IPS-18c (cell line): ENCODE results near the gene ABR.
"Not testable (repeated sequence)": the region's sequence is repeated elsewhere in the genome, so short reads cannot be mapped to it uniquely, and the experiment has no call there.

ENCODE experiments used
- H3K4me3 ChIP-seq: 2 replicates; pipeline ENCODE4 v1.7.0; 2013; ENCODE audit warnings: low read depth, mild to moderate bottlenecking, low read length, moderate library complexity; ENCODE audit not compliant: insufficient read depth
- H3K9me3 ChIP-seq: one replicate; pipeline ENCODE4 v1.6.1; 2013; ENCODE audit warnings: mild to moderate bottlenecking, low read length, moderate library complexity; ENCODE audit not compliant: control insufficient read depth, insufficient read depth

ABR gene

DNA sequence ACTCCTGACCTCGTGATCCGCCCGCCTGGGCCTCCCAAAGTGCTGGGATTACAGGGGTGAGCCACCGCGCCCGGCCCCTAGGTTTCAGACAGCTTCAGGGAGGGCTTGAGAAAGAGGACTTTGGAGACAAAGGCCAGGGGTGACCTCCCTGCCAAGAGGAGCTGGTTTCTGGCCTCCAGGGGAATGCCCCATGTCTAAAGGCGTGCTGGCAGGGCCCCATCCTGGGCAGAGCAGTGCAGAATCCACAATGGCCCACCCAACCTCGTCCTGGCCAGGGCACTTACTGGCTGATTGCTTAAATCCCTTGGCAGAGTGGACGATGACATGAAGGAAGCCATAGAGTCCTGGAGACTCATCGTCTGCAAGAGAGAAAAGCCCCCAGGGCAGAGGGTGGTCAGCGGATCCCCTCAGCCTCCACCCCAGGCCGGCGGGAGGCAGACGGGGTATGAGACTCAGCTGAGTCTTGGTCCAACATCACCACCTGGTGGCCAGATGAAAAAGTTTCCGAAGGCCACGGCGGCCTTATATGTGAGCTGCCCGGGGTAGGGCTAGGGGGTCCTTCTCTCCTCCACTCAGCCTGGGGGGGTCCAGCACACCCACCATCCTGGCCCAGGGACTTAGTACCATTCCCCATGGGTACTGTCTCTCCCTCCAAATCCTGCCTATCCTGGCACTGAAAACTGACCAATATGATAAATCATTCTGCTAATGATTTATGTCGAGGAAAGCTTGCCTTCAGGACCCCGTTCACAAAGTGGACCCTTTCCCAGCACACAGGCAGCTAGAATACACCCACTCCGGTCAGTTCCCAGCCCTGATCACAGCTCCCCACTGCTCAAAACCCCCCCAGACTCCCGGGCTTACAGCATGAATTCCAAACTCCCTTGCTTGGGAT is 123.8 kb downstream of the ABR start:
- Histone ChIP-seq H3K4me3 (no peak overlapping the region), H3K9me3 (no peaks in the 10 kb centered on the region)

DNA sequence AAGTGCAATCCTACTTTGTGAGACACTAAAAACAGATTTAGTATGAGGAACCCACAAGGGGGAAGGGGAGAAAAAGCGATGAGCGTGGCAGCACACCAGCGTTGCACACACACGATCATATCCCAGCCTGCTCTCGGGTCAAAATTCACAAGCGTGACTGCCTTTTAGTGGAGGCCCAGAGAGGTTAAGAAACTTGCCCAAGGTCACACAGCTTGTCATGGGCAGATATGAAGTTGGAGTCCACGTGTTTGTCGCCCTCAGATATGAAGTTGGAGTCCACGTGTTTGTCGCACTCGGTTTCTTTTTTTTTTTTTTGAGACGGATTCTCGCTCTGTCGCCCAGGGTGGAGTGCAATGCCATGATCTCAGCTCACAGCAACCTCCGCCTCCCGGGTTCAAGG is 124.5 kb downstream of the ABR start:
- Histone ChIP-seq H3K9me3 (no peaks in the 10 kb centered on the region), H3K4me3 (no peak overlapping the region)

DNA sequence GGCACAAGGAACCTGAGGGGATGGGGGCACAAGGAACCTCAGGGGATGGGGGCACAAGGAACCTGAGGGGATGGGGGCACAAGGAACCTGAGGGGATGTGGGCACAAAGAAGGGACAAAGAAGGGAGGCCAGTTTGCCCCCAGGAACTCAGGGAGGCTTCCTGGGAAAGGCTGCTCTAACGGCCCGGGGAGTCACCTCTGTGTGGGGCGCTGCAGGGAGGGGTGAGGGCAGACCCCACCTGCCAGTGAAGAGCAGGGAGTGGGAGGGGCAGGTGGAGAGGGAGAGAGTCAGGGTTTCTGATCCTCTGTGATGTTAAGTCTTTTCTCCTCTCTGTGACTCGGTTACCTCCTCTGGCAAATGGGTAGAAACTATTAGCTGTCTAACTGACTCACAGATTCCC is 125.1 kb downstream of the ABR start:
- H3K4me3 ChIP-seq, result no peak overlapping the region
- H3K9me3 ChIP-seq, result no peaks in the 10 kb centered on the region

GRCh38 chr17:1053661-1054360 is 126.0 kb downstream of the ABR start:
- H3K9me3 ChIP-seq, result no peaks in the 10 kb centered on the region

DNA sequence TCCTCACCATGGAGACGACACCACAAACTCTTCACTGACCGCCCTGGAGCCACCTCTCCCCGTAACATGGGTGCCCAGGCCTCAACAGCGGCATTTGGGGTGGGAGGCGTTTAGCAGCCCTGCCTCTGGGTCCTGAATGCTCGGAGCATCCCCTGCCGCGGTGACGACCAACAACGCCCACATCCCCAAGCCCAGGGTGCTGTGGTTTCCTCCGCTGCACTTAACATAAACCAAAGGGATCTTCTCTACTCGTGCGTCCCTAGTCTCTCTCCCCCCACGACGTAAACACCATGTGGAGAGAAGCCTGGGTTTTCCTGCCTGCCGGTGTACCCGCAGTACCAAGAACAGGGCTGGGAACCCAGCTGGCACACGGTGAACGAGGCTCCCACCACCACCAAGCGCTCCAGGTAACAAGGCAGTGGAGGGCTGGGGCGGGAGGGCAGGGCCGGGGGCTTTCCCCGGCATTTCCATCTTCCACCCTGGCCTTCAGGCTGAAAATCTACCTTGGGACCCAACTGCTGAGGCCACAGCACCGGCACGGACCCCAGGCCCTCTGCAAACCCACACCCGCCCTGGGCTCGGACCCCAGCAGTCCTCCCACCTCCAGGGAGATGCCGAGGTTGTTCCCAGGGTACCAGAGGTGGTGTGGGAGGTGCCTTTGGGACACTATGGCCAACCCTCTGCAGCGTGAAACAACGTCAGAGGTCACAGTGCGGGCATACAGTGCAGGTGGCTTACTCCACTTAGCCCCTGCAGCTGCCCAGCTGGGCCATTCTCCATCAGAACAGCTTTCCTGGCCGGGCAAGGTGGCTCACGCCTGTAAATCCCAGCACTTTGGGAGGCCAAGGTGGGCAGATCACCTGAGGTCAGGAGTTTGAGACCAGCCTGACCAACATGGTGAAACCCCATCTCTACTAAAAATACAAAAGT is 128.5 kb downstream of the ABR start:
- Histone ChIP-seq H3K4me3 (no peak overlapping the region), H3K9me3 (no peaks in the 10 kb centered on the region)

More at GRCh38 chr17:1053661-1054360, 126.0 kb downstream of the ABR start:
- no peak overlapping the region for H3K4me3 ChIP-seq

- Histone ChIP-seq H3K9me3 (no peaks in the 10 kb centered on the region), H3K4me3 (no peak overlapping the region)
These were observed 129.4 kb downstream of the ABR start for GRCh38 chr17:1050246-1050995.

DNA sequence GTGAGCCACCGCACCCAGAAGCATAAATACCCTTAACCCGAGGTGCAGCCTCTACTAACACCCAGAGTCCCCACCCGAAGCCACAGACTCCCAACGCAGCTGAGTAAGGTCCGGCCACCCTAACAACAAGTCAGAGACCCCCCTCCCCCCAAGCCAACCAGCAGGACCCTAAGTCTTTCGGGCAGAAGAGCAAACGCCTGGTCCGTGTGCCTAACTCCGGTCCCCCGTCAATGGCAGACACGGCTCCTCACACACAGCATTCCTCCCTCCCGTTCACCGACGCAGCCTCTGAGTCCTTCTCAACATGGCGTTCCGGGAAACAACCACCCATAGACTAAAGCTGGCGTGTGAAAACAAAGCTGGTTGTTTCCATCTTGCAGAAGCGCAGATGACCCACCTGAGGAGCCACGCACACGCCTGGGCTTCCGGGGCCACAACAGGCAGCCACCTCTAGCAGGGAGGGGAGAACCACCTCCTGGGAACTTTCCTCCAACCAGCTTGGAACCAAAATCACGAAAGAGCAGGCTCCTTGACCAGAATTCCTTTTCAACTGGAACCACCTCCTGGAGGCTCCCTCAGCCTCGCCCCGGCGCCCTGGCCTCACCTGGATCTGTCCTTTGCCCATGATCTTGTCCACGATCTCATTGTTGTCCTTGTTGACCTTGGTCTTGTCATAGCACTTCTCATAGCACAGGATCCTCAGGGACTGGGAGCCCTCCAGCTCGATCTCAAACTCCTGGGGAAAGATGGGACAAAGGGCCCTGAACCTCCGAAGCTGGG is 130.1 kb downstream of the ABR start:
- no peaks in the 10 kb centered on the region for H3K9me3 ChIP-seq
- no peak overlapping the region for H3K4me3 ChIP-seq

- H3K4me3 ChIP-seq, H3K9me3 ChIP-seq: not testable (repeated sequence)
These were observed 131.2 kb downstream of the ABR start for GRCh38 chr17:1048516-1049115.

- H3K4me3 ChIP-seq, result no peak overlapping the region
These were observed 131.8 kb downstream of the ABR start for GRCh38 chr17:1047879-1048470.

GRCh38 chr17:1047177-1047878 is 132.5 kb downstream of the ABR start:
- H3K9me3 ChIP-seq, result no peaks in the 10 kb centered on the region

More at GRCh38 chr17:1047879-1048470, 131.8 kb downstream of the ABR start:
- H3K9me3 ChIP-seq, result no peaks in the 10 kb centered on the region

DNA sequence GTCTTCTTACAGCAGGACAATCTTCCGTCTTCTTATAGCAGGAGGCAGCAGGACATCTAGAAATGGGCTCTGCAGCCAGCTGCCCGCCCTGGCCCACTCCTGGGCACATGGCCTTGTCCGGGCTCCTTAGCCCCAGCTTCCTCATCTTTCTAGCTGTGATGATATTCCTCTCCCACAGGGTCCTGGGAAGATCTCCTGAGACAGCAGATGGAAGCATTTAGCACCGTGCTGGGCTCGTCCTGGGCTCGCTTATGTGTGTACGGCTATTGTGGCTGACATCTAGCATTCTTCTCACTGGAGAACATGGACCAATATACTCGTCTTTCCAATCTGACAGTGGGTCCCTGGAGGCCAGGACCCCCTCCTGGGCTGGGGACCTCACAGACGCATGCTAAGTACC is 134.3 kb downstream of the ABR start:
- no peak overlapping the region for H3K4me3 ChIP-seq
- H3K9me3 ChIP-seq, result no peaks in the 10 kb centered on the region

More at GRCh38 chr17:1047177-1047878, 132.5 kb downstream of the ABR start:
- no peak overlapping the region for H3K4me3 ChIP-seq

- H3K9me3 ChIP-seq, H3K4me3 ChIP-seq: not testable (repeated sequence)
These were observed 135.3 kb downstream of the ABR start for GRCh38 chr17:1044387-1045009.

- no peaks in the 10 kb centered on the region for H3K9me3 ChIP-seq
- H3K4me3 ChIP-seq, result no peak overlapping the region
These were observed 136.1 kb downstream of the ABR start for GRCh38 chr17:1043601-1044251.

GRCh38 chr17:1042486-1042885 is 137.3 kb downstream of the ABR start:
- H3K9me3 ChIP-seq, result no peaks in the 10 kb centered on the region
- H3K4me3 ChIP-seq, result no peak overlapping the region
